Ectodermal cell (in vitro differentiated cells): Measurements from ENCODE around the gene IFT27.
A peak's percentile ranks its signal among the peaks of the same experiment; 100 is the strongest.

Experiments
- H3K27ac ChIP-seq: 2 replicates; pipeline ENCODE4 v1.7.0; 2013; ENCODE audit warnings: mild to moderate bottlenecking, low read depth, low read length; ENCODE audit not compliant: insufficient read depth, poor library complexity, severe bottlenecking
- H3K27me3 ChIP-seq: 2 replicates; pipeline ENCODE4 v1.7.0; 2013; ENCODE audit warnings: mild to moderate bottlenecking, low read length; ENCODE audit not compliant: insufficient read depth, control insufficient read depth, poor library complexity, severe bottlenecking
- H3K36me3 ChIP-seq: one replicate; pipeline ENCODE4 v1.7.0; 2013; ENCODE audit warnings: low read length; ENCODE audit not compliant: control insufficient read depth, insufficient read depth
- H3K4me1 ChIP-seq: one replicate; pipeline ENCODE4 v1.7.0; 2013; ENCODE audit warnings: low read length; ENCODE audit not compliant: control insufficient read depth, insufficient read depth
- H3K4me3 ChIP-seq: 2 replicates; pipeline ENCODE4 v1.7.0; 2013; ENCODE audit warnings: low read depth, low read length, control low read depth; ENCODE audit not compliant: insufficient read depth
- H3K9me3 ChIP-seq: 2 replicates; pipeline ENCODE4 v1.7.0; 2013; ENCODE audit warnings: mild to moderate bottlenecking, low read length, moderate library complexity; ENCODE audit not compliant: control insufficient read depth
- WGBS, 2 experiments: methylation state at CpG; one replicate each; pipeline ENCODE4 v1.1.7; 2013; ENCODE audit warnings: missing lambda C conversion rate in 2 of 2; 5-methylcytosine and 5-hydroxymethylcytosine counted together

IFT27 gene

GRCh38 chr22:36815558-36816338 lies 39.8 kb upstream of the IFT27 start:
- no peak overlapping the region for H3K27ac ChIP-seq
- peak overlapping the region; percentile 43 for H3K4me3 ChIP-seq
- H3K9me3 ChIP-seq = no peaks in the 10 kb centered on the region
- 49 to 50% methylated on average over 8 of the region's 8 CpGs for WGBS, 2 experiments
- peaks cover 36% of the 10 kb centered on the region for H3K4me1 ChIP-seq
- H3K36me3 ChIP-seq = no peaks in the 10 kb centered on the region
- H3K27me3 ChIP-seq = peaks cover 62% of the 10 kb centered on the region

GRCh38 chr22:36814801-36815200 lies 38.9 kb upstream of the IFT27 start:
- peaks cover 36% of the 10 kb centered on the region for H3K4me1 ChIP-seq
- no peak overlapping the region for H3K27ac ChIP-seq
- peaks cover 62% of the 10 kb centered on the region for H3K27me3 ChIP-seq
- no peaks in the 10 kb centered on the region for H3K36me3 ChIP-seq
- 68 to 69% methylated on average over 10 of the region's 10 CpGs for WGBS, 2 experiments
- H3K9me3 ChIP-seq = no peaks in the 10 kb centered on the region
- no peak overlapping the region for H3K4me3 ChIP-seq

GRCh38 chr22:36811094-36811800 lies 35.3 kb upstream of the IFT27 start:
- no peaks in the 10 kb centered on the region for H3K36me3 ChIP-seq
- H3K9me3 ChIP-seq = no peaks in the 10 kb centered on the region
- no peak overlapping the region for H3K4me3 ChIP-seq
- 88 to 93% methylated on average over 2 to 3 of the region's 3 CpGs for WGBS, 2 experiments
- no peak overlapping the region for H3K27ac ChIP-seq
- peaks cover 30% of the 10 kb centered on the region for H3K27me3 ChIP-seq
- peaks cover 16% of the 10 kb centered on the region for H3K4me1 ChIP-seq

- H3K36me3 ChIP-seq = no peaks in the 10 kb centered on the region
- no peaks in the 10 kb centered on the region for H3K4me1 ChIP-seq
- no peak overlapping the region for H3K27ac ChIP-seq
- WGBS, 2 experiments = 93 to 94% methylated on average over 6 of the region's 6 CpGs
- no peak overlapping the region for H3K4me3 ChIP-seq
- no peaks in the 10 kb centered on the region for H3K9me3 ChIP-seq
- H3K27me3 ChIP-seq = peaks cover 11% of the 10 kb centered on the region
Measured at GRCh38 chr22:36809351-36809750, 33.4 kb upstream of the IFT27 start.

- Histone ChIP-seq H3K9me3 (no peaks in the 10 kb centered on the region), H3K4me3 (no peak overlapping the region), H3K36me3 (no peaks in the 10 kb centered on the region), H3K27ac (no peak overlapping the region), H3K4me1 (no peaks in the 10 kb centered on the region), H3K27me3 (peaks cover 6% of the 10 kb centered on the region)
- 91 to 100% methylated on average over 1 of the region's 1 CpG for WGBS, 2 experiments
Measured at GRCh38 chr22:36808721-36809344, 32.9 kb upstream of the IFT27 start.

GRCh38 chr22:36807627-36808026 lies 31.7 kb upstream of the IFT27 start:
- no peaks in the 10 kb centered on the region for H3K27me3 ChIP-seq
- H3K4me1 ChIP-seq = no peaks in the 10 kb centered on the region
- H3K4me3 ChIP-seq = no peak overlapping the region
- no peaks in the 10 kb centered on the region for H3K9me3 ChIP-seq
- H3K36me3 ChIP-seq = no peaks in the 10 kb centered on the region
- 70 to 72% methylated on average over 7 of the region's 7 CpGs for WGBS, 2 experiments
- H3K27ac ChIP-seq = no peak overlapping the region

- no peaks in the 10 kb centered on the region for H3K4me1 ChIP-seq
- no peaks in the 10 kb centered on the region for H3K27me3 ChIP-seq
Measured at GRCh38 chr22:36806835-36807234, 30.9 kb upstream of the IFT27 start.

GRCh38 chr22:36803358-36803757 lies 27.4 kb upstream of the IFT27 start:
- Histone ChIP-seq H3K36me3 (no peaks in the 10 kb centered on the region), H3K9me3 (no peaks in the 10 kb centered on the region), H3K27me3 (no peaks in the 10 kb centered on the region), H3K4me3 (no peak overlapping the region), H3K27ac (no peak overlapping the region), H3K4me1 (peaks cover 8% of the 10 kb centered on the region)
- 57 to 100% methylated on average over 1 of the region's 1 CpG for WGBS, 2 experiments

More at GRCh38 chr22:36806835-36807234, 30.9 kb upstream of the IFT27 start:
- no peaks in the 10 kb centered on the region for H3K36me3 ChIP-seq
- H3K4me3 ChIP-seq = no peak overlapping the region
- 81 to 87% methylated on average over 6 of the region's 6 CpGs for WGBS, 2 experiments
- no peaks in the 10 kb centered on the region for H3K9me3 ChIP-seq
- no peak overlapping the region for H3K27ac ChIP-seq

- no peak overlapping the region for H3K4me3 ChIP-seq
- WGBS, 2 experiments = 89 to 91% methylated on average over 11 of the region's 11 CpGs
Measured at GRCh38 chr22:36798674-36799066, 22.8 kb upstream of the IFT27 start.

More at GRCh38 chr22:36798674-36799066, 22.8 kb upstream of the IFT27 start:
- H3K9me3 ChIP-seq = no peaks in the 10 kb centered on the region
- H3K36me3 ChIP-seq = no peaks in the 10 kb centered on the region
- H3K27ac ChIP-seq = no peak overlapping the region
- H3K4me1 ChIP-seq = peaks cover 38% of the 10 kb centered on the region
- no peaks in the 10 kb centered on the region for H3K27me3 ChIP-seq
